Sigmoid colon (tissue), 4 donors: ENCODE measurements around the gene DUSP11.

Source experiments
- EP300 ChIP-seq, 4 donors: sonication (generic); formaldehyde crosslinking; IDR thresholded peaks; one replicate each; pipeline ENCODE4 v1.6.1; 2017; ENCODE audit warnings: antibody characterized with exemption in 4 of 4
- POLR2AphosphoS5 ChIP-seq, 4 donors: sonication (generic); formaldehyde crosslinking; IDR thresholded peaks; one replicate each; pipeline ENCODE4 v1.6.1; 2017; ENCODE audit warnings: antibody characterized with exemption in 4 of 4
- TF ChIP-seq, protein P1 (sequence below), 4 experiments: fragments of 450-650 bp in 3 of 4; fragments of 200-600 bp in 1 of 4; IDR thresholded peaks; one replicate each; pipeline ENCODE4 v1.5.1; 2016 to 2019; ENCODE audit warnings: antibody characterized with exemption in 4 of 4, mild to moderate bottlenecking in 3 of 4, moderate library complexity in 2 of 4

DNA sequence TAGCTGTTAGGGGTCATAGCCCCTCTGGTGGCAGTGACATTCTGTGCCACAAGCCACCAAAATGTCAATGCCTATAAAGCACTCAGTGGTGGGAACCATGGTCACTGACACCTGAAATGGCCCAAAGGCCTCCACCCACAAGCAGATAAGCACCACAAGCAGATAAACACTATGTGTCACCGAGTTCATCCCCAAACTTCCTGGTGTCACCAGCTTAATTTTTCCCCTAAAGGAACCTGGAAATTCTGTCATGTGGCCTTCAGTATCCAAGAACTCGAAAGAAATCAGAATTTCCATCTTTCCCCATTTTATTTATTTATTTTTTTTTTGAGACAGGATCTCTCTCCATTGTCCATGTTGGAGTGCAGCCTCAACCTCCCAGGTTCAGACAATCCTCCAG, 39.1 kb downstream of the DUSP11 start:
- TF ChIP-seq, protein P1, sequence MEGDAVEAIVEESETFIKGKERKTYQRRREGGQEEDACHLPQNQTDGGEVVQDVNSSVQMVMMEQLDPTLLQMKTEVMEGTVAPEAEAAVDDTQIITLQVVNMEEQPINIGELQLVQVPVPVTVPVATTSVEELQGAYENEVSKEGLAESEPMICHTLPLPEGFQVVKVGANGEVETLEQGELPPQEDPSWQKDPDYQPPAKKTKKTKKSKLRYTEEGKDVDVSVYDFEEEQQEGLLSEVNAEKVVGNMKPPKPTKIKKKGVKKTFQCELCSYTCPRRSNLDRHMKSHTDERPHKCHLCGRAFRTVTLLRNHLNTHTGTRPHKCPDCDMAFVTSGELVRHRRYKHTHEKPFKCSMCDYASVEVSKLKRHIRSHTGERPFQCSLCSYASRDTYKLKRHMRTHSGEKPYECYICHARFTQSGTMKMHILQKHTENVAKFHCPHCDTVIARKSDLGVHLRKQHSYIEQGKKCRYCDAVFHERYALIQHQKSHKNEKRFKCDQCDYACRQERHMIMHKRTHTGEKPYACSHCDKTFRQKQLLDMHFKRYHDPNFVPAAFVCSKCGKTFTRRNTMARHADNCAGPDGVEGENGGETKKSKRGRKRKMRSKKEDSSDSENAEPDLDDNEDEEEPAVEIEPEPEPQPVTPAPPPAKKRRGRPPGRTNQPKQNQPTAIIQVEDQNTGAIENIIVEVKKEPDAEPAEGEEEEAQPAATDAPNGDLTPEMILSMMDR (IDR thresholded peaks at IDR 0.05): no peak
- TF ChIP-seq EP300 (IDR thresholded peaks at IDR 0.05) (no peak), POLR2AphosphoS5 (IDR thresholded peaks at IDR 0.05) (no peak)
